ENCODE results near the gene AGBL1.

AGBL1 gene

GRCh38 chr15:86762874-86763273, 683.2 kb downstream of the AGBL1 start:
- peaks cover 2% of the 10 kb centered on the region for H3K36me3 Mint-ChIP-seq
- no peaks in the 10 kb centered on the region for H3K4me1 Mint-ChIP-seq (ENCODE audit: low read depth)
- peaks cover 7% of the 10 kb centered on the region for H3K27me3 Mint-ChIP-seq
- no peak overlapping the region for H3K4me3 Mint-ChIP-seq
- no peak overlapping the region for H3K27ac Mint-ChIP-seq
- no peaks in the 10 kb centered on the region for H3K9me3 Mint-ChIP-seq (ENCODE audit: low read depth)

- Mint-ChIP-seq H3K9me3 (ENCODE audit: low read depth) (no peaks in the 10 kb centered on the region), H3K36me3 (peaks cover 2% of the 10 kb centered on the region), H3K27me3 (peaks cover 7% of the 10 kb centered on the region), H3K4me3 (no peak overlapping the region), H3K4me1 (ENCODE audit: low read depth) (no peaks in the 10 kb centered on the region), H3K27ac (no peak overlapping the region)
Observed at GRCh38 chr15:86764021-86764420, 684.4 kb downstream of the AGBL1 start.

DNA sequence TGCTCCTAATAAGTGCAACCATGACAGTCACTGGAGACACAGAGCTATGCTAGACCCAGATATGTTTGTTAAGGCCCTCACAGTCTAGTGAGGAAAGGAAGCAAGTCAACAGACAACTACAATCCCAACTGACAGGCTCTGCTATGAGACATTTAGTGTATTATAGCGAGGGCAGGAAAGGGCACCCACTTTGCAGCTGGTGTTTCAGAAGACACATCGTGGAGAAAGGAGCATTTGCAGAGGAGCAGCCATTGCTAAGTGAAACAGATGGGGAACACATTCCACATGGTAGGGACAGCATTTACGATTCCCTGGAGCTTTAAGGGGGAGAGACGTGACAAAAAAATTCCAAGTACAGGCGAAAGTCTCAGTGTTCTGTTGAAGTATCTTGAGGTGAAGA, 685.6 kb downstream of the AGBL1 start:
- Mint-ChIP-seq H3K9me3 (ENCODE audit: low read depth) (no peaks in the 10 kb centered on the region), H3K27ac (no peak overlapping the region), H3K4me1 (ENCODE audit: low read depth) (no peaks in the 10 kb centered on the region), H3K4me3 (no peak overlapping the region), H3K27me3 (peaks cover 7% of the 10 kb centered on the region), H3K36me3 (peaks cover 2% of the 10 kb centered on the region)

GRCh38 chr15:86772369-86773059, 692.8 kb downstream of the AGBL1 start:
- Mint-ChIP-seq H3K9me3 (ENCODE audit: low read depth) (no peaks in the 10 kb centered on the region), H3K27ac (no peak overlapping the region), H3K4me3 (no peak overlapping the region), H3K27me3 (peaks cover 1% of the 10 kb centered on the region), H3K36me3 (no peaks in the 10 kb centered on the region), H3K4me1 (ENCODE audit: low read depth) (no peaks in the 10 kb centered on the region)

DNA sequence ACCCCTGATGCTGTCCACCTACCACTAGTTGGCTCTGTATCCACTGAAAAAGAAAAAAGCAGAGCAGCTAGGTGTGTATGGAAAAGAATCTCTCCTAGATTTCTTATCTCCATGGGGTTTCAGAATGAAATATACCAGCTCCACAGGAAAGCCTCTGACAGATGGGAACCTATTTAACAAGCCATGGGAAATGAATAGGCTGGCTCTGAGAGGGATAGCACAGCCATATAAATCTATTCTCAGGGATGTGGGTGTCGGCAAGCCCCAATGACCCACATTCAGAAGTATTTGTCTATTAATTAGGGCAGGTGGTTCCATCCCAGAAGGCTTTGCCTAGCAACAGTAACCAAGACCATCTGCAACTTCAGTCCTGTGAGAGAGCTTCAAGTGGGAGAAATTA, 694.1 kb downstream of the AGBL1 start:
- H3K27ac Mint-ChIP-seq = no peak overlapping the region
- no peaks in the 10 kb centered on the region for H3K36me3 Mint-ChIP-seq
- no peaks in the 10 kb centered on the region for H3K4me1 Mint-ChIP-seq (ENCODE audit: low read depth)
- H3K9me3 Mint-ChIP-seq (ENCODE audit: low read depth) = no peaks in the 10 kb centered on the region
- H3K4me3 Mint-ChIP-seq = no peak overlapping the region
- H3K27me3 Mint-ChIP-seq = peaks cover 1% of the 10 kb centered on the region

GRCh38 chr15:86776145-86776544, 696.5 kb downstream of the AGBL1 start:
- H3K27me3 Mint-ChIP-seq = peaks cover 5% of the 10 kb centered on the region
- no peak overlapping the region for H3K4me3 Mint-ChIP-seq
- no peaks in the 10 kb centered on the region for H3K9me3 Mint-ChIP-seq (ENCODE audit: low read depth)
- H3K4me1 Mint-ChIP-seq (ENCODE audit: low read depth) = no peaks in the 10 kb centered on the region
- no peak overlapping the region for H3K27ac Mint-ChIP-seq
- H3K36me3 Mint-ChIP-seq = peaks cover 2% of the 10 kb centered on the region

GRCh38 chr15:86796521-86796920, 716.9 kb downstream of the AGBL1 start:
- no peaks in the 10 kb centered on the region for H3K36me3 Mint-ChIP-seq
- H3K27me3 Mint-ChIP-seq = peaks cover 6% of the 10 kb centered on the region
- H3K4me3 Mint-ChIP-seq = no peak overlapping the region

GRCh38 chr15:86797135-86797534, 717.5 kb downstream of the AGBL1 start:
- no peaks in the 10 kb centered on the region for H3K9me3 Mint-ChIP-seq (ENCODE audit: low read depth)
- H3K4me1 Mint-ChIP-seq (ENCODE audit: low read depth) = no peaks in the 10 kb centered on the region
- H3K4me3 Mint-ChIP-seq = no peak overlapping the region
- peaks cover 5% of the 10 kb centered on the region for H3K27me3 Mint-ChIP-seq
- H3K27ac Mint-ChIP-seq = no peak overlapping the region
- H3K36me3 Mint-ChIP-seq = no peaks in the 10 kb centered on the region

More at GRCh38 chr15:86796521-86796920, 716.9 kb downstream of the AGBL1 start:
- H3K4me1 Mint-ChIP-seq (ENCODE audit: low read depth) = no peaks in the 10 kb centered on the region
- H3K27ac Mint-ChIP-seq = no peak overlapping the region
- no peaks in the 10 kb centered on the region for H3K9me3 Mint-ChIP-seq (ENCODE audit: low read depth)

DNA sequence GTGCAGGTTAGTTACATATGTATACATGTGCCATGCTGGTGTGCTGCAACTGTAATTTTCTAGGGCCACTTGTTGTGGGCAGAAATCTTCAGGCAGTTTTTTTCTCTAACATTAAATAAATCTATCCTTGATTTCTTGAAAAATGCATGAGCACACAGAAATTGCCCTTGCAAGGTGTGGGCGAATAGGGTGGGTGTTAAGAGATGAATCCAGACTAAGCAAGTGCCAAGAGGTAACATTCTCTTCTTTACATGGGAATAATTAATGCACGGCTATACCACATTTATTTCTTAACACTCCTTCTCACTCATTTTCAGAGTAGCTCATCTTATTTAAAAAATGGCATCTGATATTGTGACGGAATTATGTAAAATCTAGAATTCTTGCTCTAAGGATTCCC, 719.6 kb downstream of the AGBL1 start:
- no peaks in the 10 kb centered on the region for H3K4me1 Mint-ChIP-seq (ENCODE audit: low read depth)
- no peak overlapping the region for H3K4me3 Mint-ChIP-seq
- H3K27ac Mint-ChIP-seq = no peak overlapping the region
- peaks cover 5% of the 10 kb centered on the region for H3K27me3 Mint-ChIP-seq
- H3K36me3 Mint-ChIP-seq = no peaks in the 10 kb centered on the region
- no peaks in the 10 kb centered on the region for H3K9me3 Mint-ChIP-seq (ENCODE audit: low read depth)

DNA sequence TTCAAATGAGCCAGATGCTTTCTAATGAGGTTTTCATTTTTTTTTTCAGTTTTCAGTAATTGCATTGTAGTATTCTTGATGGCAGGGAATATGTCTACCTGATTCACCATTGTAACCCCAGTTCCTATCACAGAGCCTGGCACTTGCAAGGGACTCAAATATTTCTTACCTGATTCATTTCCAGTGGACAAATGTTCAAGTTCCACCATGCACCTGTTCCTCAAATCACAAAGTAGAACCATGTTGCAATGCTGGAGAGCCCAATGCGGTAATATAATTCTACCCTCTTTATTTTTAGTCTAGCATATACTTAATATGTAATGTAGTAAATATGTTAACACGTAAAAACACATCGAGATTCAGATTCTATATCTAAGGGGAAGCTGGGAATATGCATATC, 722.6 kb downstream of the AGBL1 start:
- H3K4me3 Mint-ChIP-seq = no peak overlapping the region
- H3K9me3 Mint-ChIP-seq (ENCODE audit: low read depth) = no peaks in the 10 kb centered on the region
- no peaks in the 10 kb centered on the region for H3K36me3 Mint-ChIP-seq
- no peak overlapping the region for H3K27ac Mint-ChIP-seq
- peaks cover 8% of the 10 kb centered on the region for H3K27me3 Mint-ChIP-seq
- no peaks in the 10 kb centered on the region for H3K4me1 Mint-ChIP-seq (ENCODE audit: low read depth)

DNA sequence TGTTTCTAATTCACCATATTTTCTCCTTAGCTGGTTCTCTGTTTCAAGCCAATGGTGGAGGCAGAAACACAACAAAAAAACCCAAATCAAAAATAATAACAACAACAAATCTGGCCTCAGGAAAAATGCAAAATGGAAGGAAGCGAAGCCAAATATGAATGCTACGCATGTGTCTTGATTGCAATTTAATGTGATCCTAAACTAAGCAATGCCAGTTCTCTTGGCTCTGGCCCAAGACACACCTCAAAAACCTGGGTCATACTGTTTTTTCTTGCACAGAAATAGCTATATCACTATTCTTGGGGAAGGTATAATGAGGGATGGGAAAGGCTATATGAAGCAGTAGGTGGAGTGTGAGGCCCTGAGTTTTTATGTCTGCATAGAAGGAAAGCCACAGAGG, 724.7 kb downstream of the AGBL1 start:
- Mint-ChIP-seq H3K36me3 (no peaks in the 10 kb centered on the region), H3K27me3 (peaks cover 3% of the 10 kb centered on the region), H3K4me3 (no peak overlapping the region), H3K9me3 (ENCODE audit: low read depth) (no peaks in the 10 kb centered on the region), H3K4me1 (ENCODE audit: low read depth) (no peaks in the 10 kb centered on the region), H3K27ac (no peak overlapping the region)

DNA sequence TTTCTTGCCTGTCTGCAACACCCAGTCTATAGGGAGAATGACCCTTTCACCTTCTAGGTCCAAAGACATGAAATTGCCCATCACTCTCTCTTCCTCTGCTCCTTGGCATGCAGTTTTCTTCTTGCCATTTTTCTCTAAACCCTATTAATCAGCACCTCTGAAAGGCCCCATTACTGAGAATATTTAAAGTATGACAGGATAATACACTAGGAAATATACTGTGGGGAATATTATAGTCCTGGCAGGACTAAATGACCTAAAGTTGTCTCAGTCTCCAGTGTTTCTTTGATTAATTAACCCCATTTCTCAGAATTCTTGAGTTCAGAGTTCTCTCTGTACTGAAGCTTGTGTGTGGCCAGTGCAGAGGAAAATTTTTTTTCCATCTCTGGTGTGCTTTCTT, 730.7 kb downstream of the AGBL1 start:
- Mint-ChIP-seq H3K27ac (no peak overlapping the region), H3K9me3 (ENCODE audit: low read depth) (no peaks in the 10 kb centered on the region), H3K36me3 (no peaks in the 10 kb centered on the region), H3K4me3 (no peak overlapping the region), H3K4me1 (ENCODE audit: low read depth) (no peaks in the 10 kb centered on the region), H3K27me3 (peaks cover 9% of the 10 kb centered on the region)

- Mint-ChIP-seq H3K4me3 (no peak overlapping the region), H3K9me3 (ENCODE audit: low read depth) (no peaks in the 10 kb centered on the region), H3K27me3 (peaks cover 11% of the 10 kb centered on the region)
Observed at GRCh38 chr15:86813892-86814291, 734.2 kb downstream of the AGBL1 start.

DNA sequence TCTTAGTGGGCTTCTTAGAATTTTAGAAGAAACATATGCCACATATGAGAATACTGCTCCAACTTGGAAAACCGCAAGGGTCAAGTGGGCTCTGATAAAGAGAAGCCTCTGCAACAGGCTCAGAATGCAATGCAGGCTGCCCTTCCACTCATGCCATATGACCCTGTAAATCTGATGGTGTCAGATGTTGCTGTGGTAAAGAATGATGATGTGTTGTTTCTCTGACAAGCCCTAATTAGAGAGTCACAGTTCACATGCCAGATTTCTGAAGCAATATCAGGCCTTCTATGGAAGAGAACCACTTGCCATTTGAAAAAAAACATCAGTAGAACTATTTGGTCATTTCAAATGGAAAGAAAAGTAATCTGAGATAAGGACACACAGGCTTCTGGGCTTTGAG, 749.6 kb downstream of the AGBL1 start:
- H3K36me3 Mint-ChIP-seq = no peaks in the 10 kb centered on the region
- no peaks in the 10 kb centered on the region for H3K4me1 Mint-ChIP-seq (ENCODE audit: low read depth)
- H3K9me3 Mint-ChIP-seq (ENCODE audit: low read depth) = no peaks in the 10 kb centered on the region
- peaks cover 3% of the 10 kb centered on the region for H3K27me3 Mint-ChIP-seq
- no peak overlapping the region for H3K27ac Mint-ChIP-seq
- H3K4me3 Mint-ChIP-seq = no peak overlapping the region

More at GRCh38 chr15:86813892-86814291, 734.2 kb downstream of the AGBL1 start:
- Mint-ChIP-seq H3K36me3 (no peaks in the 10 kb centered on the region), H3K4me1 (ENCODE audit: low read depth) (no peaks in the 10 kb centered on the region), H3K27ac (no peak overlapping the region)

DNA sequence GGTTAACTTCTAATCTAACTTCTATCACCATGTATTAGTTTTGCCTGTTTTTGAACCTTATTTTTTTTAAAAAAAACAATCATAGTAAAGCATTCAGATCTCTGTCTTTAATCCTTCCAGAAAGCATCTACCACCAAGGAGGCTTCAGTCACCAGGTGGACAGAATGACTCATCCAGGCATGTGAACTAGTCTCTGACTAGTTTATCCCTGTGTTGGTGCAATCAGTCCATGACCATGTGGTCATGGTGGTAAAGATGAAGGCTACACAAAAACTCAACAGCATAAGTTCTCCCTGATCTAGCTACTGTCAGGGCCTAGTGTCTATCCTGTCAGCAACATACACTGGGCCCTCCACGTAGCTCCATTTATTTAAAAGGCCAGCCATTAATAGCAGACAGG, 750.6 kb downstream of the AGBL1 start:
- Mint-ChIP-seq H3K4me1 (ENCODE audit: low read depth) (no peaks in the 10 kb centered on the region), H3K9me3 (ENCODE audit: low read depth) (no peaks in the 10 kb centered on the region), H3K36me3 (no peaks in the 10 kb centered on the region), H3K27me3 (peaks cover 3% of the 10 kb centered on the region), H3K4me3 (no peak overlapping the region), H3K27ac (no peak overlapping the region)

GRCh38 chr15:86833595-86833994, 753.9 kb downstream of the AGBL1 start:
- Mint-ChIP-seq H3K27me3 (peaks cover 3% of the 10 kb centered on the region), H3K4me1 (ENCODE audit: low read depth) (no peaks in the 10 kb centered on the region), H3K9me3 (ENCODE audit: low read depth) (no peaks in the 10 kb centered on the region), H3K27ac (no peak overlapping the region), H3K4me3 (no peak overlapping the region), H3K36me3 (no peaks in the 10 kb centered on the region)

Data from activated naive CD8-positive, alpha-beta T cell (primary cell).